Mucosa of gallbladder (tissue), 1 donor: Measurements from ENCODE around the gene FGFBP3. TPM values are rescaled to one million over a fixed set of nuclear protein-coding genes. Genes with fewer than 3 reads are reported as not detected.
A peak's percentile ranks its signal among the peaks of the same experiment; 100 is the strongest.

Experiments
- DNase-seq: peaks from one replicate; pipeline ENCODE4 v3.0.0-alpha.2; 2020; ENCODE audit warnings: low spot score
- total RNA-seq: library from RNA; stranded (reverse); gene quantifications from one replicate; pipeline ENCODE4 v1.2.1, GENCODE V29; 2021
- donor health status: DM: no; HTN: no; CAD: no.

The FGFBP3 gene, protein sequence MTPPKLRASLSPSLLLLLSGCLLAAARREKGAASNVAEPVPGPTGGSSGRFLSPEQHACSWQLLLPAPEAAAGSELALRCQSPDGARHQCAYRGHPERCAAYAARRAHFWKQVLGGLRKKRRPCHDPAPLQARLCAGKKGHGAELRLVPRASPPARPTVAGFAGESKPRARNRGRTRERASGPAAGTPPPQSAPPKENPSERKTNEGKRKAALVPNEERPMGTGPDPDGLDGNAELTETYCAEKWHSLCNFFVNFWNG
- total RNA-seq = 0.72 TPM

DNA sequence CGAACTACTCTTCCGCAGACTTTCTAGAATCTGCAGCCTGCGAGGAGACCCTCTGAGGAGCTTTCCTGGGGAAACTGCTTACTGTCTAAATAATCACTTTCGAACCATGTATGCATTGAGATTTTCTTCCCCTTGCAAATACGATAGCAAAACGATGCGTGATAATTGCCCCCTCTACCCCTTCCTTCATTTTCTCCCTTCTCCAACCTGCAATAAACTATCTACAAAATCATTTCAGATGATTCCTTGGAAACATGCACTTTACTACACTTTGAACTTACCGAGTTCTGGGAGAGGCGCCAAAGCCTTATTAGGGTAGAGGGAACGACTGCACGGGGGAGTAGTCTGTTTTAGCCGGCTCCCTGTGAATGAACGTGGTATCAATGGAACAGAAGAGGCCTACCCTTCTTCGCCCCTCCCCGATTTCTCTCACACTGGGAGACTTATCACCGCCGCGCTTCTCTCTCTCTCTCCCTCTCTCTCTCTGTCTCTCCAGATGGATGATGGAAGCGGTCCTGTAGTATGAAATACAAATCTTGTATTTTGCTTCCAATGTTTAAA lies at the start of gene FGFBP3:
TSS of gene FGFBP3 (minus strand) at position 370 of the 561 bp plus-strand sequence. CDS start 517 bp downstream, outside the sequence.
- no peak for DNase-seq

- no peak for DNase-seq
Observed at GRCh38 chr10:91957091-91957490, 47.8 kb upstream of the FGFBP3 start.

DNA sequence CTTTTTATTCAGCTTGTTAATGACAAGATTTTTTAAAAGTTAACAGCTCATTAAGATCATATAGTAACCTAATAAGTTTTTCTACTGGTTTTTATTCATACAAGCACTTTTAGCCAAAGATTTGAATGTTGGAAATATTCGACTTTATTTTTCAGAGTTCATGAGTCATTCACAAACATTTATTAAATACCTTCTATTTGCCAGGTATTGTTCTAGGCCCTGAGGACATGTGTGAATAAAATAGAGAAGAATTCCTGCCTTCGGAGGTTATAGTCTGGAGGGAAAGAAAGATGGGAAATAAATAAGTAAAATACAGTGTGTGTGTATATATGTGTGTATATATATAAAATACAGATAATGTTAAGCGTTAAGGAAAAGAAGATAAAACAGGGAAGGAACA lies 45.8 kb upstream of the FGFBP3 start:
- DNase-seq = no peak

DNA sequence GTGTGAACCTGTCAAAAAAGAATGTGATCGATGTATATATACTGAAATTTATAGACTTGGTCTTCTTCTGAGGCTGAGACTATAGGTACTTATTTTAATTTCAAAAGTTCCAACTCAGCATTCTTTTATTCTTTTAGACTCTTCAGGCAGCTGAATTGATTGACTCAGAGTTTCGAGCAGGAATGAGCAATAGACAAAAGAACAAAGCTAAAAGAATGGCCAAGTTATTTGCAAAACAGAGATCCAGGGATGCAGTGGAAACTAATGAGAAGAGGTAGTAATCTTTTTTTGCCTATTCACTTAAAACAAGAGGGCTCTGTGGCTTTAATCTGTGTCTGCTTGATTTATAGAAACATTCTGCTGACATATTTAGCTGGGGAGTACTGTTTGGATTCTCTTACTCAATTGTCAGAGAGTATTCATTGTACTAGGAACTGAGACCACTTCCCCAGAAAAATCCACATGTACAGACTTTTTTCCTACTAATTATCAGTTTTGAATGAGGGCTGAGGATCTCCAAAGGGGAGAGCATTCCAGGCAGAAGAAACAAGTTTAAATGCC lies 44.4 kb upstream of the FGFBP3 start:
- DNase-seq = no peak

GRCh38 chr10:91944880-91945630 lies 35.8 kb upstream of the FGFBP3 start:
- no peak for DNase-seq

- DNase-seq = no peak
Observed at GRCh38 chr10:91941426-91941825, 32.1 kb upstream of the FGFBP3 start.

GRCh38 chr10:91939653-91940052 lies 30.4 kb upstream of the FGFBP3 start:
- DNase-seq = no peak

DNA sequence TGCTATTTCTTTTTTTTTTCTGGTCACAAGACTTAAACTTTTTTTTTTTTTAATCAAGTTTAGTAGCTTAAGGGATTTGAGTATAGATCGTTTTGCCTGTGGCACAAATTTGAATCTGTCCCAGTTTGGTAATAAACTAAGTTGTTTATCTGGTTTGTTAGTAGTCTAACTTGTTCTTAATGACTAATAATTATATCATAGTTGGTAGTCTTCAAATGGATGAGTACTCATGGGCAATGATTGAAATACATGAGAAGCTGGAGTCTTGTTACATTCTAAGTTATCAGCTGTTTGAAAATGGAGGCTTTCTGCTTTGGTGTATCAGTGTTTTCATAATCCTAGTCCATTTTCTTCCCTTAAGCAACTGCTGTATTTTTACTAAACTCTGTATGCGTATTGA lies 26.6 kb upstream of the FGFBP3 start:
- DNase-seq = no peak

GRCh38 chr10:91932737-91933136 lies 23.5 kb upstream of the FGFBP3 start:
- DNase-seq = no peak

DNA sequence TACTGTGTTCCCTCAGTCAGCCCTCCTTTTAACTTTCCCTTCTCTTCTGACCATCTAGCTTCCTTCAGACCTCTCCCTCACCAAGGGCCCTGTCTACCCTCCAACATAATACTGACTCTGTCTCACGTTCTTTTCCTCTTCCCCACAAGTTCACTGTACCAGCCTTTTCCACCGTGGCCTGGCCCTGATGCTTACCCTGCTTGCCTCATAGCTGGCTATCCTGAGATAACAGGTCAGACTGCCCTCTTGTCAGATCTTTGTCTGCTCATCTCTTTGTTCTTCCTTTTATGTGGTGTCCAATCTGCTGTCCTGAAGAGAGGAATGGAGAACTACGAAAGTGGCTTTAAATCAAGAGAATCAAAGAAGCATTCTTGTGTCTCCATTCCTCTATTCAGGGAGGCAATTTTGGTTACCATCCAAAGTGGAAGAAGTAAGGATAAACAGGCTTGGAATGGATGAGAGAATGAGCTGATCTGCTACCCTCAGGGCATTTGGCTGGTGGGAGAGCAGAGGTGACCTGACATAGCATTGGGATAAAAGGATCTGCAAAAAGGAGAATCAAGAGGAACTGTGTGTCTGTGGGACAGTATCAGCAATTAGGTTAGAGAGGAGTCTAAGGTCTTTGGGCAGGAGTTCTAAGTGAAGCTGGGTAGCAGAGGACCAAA lies 22.4 kb upstream of the FGFBP3 start:
- no peak for DNase-seq

DNA sequence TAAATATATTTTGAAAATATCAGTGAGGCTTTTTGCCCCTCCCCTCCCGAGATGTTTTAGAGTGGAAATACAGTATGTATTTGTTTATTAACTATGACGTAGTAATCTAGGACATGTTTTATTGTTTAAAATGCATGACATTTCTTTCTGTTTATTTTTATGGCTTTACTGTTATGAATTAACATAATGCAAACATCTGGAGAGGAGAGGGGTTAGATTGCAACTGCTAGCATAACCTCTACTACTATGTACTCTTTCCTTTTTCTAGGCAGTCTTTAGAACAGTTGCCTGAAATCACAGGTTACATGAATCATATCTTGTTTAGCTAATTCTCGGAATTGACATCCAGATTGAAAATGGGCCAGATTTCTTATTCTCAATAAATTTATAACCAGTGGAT lies 21.7 kb upstream of the FGFBP3 start:
- DNase-seq = no peak

GRCh38 chr10:91925022-91925320 lies 15.7 kb upstream of the FGFBP3 start:
- DNase-seq = no peak

DNA sequence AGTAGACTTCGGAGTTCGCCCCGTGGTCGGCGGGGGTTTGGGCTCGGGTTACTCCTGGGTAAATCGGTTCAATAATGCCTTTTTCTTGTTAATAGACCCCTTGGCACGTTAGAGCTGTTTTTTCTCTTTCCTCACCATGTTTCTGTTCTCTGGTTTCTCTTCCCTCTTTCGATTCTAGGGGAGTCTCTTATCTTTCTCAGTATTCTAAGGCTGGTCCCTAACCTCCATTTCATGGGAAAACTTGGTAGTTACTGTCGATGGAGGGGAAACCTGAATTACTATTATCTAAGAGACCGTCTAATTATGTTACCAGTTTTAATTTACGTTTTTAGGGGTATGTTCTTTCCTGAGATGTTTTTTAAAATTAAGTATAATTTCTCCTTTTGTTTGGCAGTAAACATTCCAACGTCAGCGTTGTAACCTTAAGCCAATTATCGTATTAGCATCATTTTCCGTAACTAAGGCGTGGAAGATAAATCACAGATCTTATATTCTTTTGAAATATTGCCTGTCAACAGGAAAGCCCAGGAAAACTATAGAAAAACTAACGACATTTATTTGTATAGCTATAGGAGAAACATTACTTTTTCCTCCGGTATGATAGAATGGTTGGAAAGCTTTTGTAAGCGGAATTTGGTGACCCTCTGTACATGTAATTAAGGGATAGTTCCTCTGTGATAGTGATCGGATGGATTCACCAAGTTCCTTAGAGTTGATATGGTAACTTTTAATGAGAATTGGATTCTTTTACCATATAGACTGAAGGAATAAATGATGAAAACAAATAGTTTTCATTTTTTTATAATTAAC lies 15.1 kb upstream of the FGFBP3 start:
- no peak for DNase-seq

DNA sequence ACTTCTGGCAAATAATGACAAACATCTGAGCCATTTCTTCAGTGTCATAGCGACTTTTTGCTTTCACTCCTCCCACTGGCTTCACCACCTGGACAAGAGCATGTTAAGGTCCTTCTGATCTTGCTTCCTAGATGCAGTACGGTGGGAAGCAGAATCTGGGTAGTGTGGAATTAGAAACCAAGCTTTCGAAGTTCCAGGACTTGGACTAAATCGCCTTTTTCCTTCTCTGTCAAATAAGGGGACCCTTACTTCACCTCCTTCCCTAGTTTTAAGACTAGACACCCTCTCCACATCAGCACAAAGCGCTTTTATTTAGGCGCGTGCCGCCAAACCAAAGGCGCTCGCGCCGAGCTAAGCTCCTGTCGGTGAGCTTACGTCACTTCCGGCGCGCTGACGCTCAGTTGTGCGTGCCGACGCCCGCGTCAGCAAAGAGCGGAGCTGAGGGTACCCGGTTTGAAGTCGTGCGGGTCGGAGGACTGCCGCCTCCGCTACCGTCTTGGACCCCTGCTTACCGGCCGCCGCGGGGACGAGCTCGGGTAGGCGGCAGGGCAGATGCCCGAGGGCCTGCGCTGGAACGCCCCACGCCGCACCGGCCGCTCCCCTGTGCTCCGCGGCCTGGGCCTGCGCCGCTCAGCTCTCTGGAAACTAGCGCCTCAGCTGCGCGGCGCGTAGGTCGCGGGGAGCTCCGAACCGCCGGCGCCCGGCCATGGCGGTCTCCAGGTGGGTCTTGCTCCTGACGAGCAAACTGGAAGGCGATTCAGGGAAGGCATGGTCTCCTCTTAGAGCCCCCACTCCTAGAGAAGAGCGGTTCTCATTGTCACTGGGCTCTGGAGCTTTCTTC lies 14.3 kb upstream of the FGFBP3 start, which contains the start of gene BTAF1:
TSS of gene BTAF1 (plus strand) at position 400 of the 841 bp plus-strand sequence. CDS start at position 707, 307 bp downstream.
- DNase-seq = peak; percentile 93

DNA sequence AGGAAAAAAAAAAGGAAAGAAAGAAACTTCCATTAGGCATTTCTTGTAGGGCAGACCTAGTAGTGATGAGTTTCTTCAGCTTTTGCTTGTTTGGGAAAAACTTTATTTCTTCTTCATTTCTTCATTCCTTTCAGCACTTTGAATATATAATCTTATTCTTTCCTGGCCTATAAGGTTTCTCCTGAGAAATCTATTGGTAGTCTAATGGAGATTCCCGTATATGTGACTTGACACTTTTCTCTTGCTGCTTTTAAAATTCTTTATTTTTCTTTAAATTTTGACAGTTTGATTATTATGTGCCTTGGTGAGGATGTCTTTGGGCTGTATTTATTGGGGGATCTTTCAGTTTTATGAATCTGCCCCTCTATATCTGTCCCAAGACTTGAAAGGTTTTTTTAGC lies 10.4 kb upstream of the FGFBP3 start:
- no peak for DNase-seq

- DNase-seq = no peak
Observed at GRCh38 chr10:91910467-91910866, 1.2 kb upstream of the FGFBP3 start.

GRCh38 chr10:91908337-91909116 lies 759 bp downstream of the FGFBP3 start:
- DNase-seq = peak; percentile 72

- peak; percentile 13 for DNase-seq
Observed at GRCh38 chr10:91907914-91908336, 1.4 kb downstream of the FGFBP3 start.

DNA sequence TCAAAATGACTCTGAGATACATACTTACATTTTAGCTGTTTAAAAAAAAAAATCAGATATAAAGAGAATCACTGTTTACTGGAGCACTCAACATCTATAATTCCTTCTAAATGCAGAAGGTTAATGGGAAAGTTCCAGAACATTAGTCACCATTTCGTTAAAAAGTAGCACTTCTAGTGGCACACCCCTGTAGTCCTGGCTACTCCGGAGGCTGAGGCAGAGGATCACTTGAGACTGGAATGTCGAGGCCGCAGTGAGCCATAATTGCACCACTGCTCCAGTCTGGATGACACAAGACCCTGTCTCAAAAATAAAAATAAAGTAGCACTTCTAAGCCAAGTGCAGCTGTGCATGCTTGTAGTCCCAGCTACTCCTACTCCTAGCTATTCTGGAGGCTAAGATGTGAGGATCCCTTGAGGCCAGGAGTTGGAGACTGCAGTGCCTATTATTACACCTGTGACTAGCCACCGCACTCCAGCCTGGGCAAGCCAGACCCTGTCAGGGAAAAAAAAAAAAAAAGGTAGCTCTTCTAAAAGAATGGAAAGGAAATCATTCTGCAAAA lies 2.2 kb downstream of the FGFBP3 start:
- DNase-seq = no peak
